KMS-11 (cell line): Measurements from ENCODE around the gene NIN.

Experiments
- H2AFZ ChIP-seq: fragments of 200-600 bp; sonication (generic); 2 replicates; pipeline ENCODE4 v1.6.1; 2016; ENCODE audit warnings: antibody characterized with exemption, mixed run types, low read depth
- H3K27ac ChIP-seq: fragments of 200-600 bp; sonication (generic); 2 replicates; pipeline ENCODE4 v1.6.1; 2016; ENCODE audit warnings: mild to moderate bottlenecking, mixed run types
- H3K27me3 ChIP-seq: fragments of 200-600 bp; sonication (generic); 2 replicates; pipeline ENCODE4 v1.6.1; 2017; ENCODE audit warnings: mild to moderate bottlenecking, low read depth, mixed run types, moderate library complexity; ENCODE audit not compliant: insufficient read depth
- H3K36me3 ChIP-seq: fragments of 200-600 bp; sonication (generic); 2 replicates; pipeline ENCODE4 v1.6.1; 2017; ENCODE audit warnings: mild to moderate bottlenecking, mixed run types; ENCODE audit not compliant: insufficient read depth
- H3K4me1 ChIP-seq: fragments of 200-600 bp; sonication (generic); 2 replicates; pipeline ENCODE4 v1.6.1; 2016; ENCODE audit warnings: mild to moderate bottlenecking, low read depth, mixed run types; ENCODE audit not compliant: poor library complexity, severe bottlenecking
- H3K4me2 ChIP-seq: fragments of 200-600 bp; sonication (generic); 2 replicates; pipeline ENCODE4 v1.7.0; 2016; ENCODE audit warnings: mild to moderate bottlenecking, mixed run types
- H3K4me3 ChIP-seq: fragments of 200-600 bp; sonication (generic); IDR thresholded peaks from 2 replicates; pipeline ENCODE4 v1.6.1; 2017; ENCODE audit warnings: low read depth, low read length, mixed read lengths; ENCODE audit not compliant: insufficient read depth
- H3K79me2 ChIP-seq: fragments of 200-600 bp; sonication (generic); 2 replicates; pipeline ENCODE4 v1.6.1; 2016; ENCODE audit warnings: low read depth, mixed run types; ENCODE audit not compliant: insufficient read depth
- H3K9ac ChIP-seq: fragments of 200-600 bp; sonication (generic); 2 replicates; pipeline ENCODE4 v1.6.1; 2016; ENCODE audit warnings: mild to moderate bottlenecking, mixed run types
- H4K20me1 ChIP-seq: fragments of 200-600 bp; sonication (generic); 2 replicates; pipeline ENCODE4 v1.6.1; 2016; ENCODE audit warnings: mild to moderate bottlenecking, mixed run types; ENCODE audit not compliant: insufficient read depth
- CTCF ChIP-seq: fragments of 200-600 bp; sonication (generic); conservative IDR thresholded peaks from 2 replicates; pipeline ENCODE4 v1.6.1; 2017; ENCODE audit warnings: low read depth, mild to moderate bottlenecking, antibody characterized with exemption, low read length, moderate library complexity, mixed read lengths

The NIN gene

GRCh38 chr14:50846226-50846880 is 15.4 kb upstream of the NIN start:
- H3K4me2 ChIP-seq = no peak overlapping the region
- H3K36me3 ChIP-seq = no peaks in the 10 kb centered on the region
- H3K9ac ChIP-seq = no peak overlapping the region
- no peak overlapping the region for H3K4me3 ChIP-seq
- H3K79me2 ChIP-seq = no peaks in the 10 kb centered on the region
- TF ChIP-seq CTCF = no peak
- no peaks in the 10 kb centered on the region for H3K4me1 ChIP-seq
- H3K27ac ChIP-seq = no peak overlapping the region
- no peaks in the 10 kb centered on the region for H3K27me3 ChIP-seq
- no peak overlapping the region for H2AFZ ChIP-seq
- H4K20me1 ChIP-seq = no peaks in the 10 kb centered on the region

GRCh38 chr14:50845166-50845565 is 14.2 kb upstream of the NIN start:
- Histone ChIP-seq H3K27me3 (no peaks in the 10 kb centered on the region), H3K9ac (no peak overlapping the region), H3K36me3 (no peaks in the 10 kb centered on the region), H3K4me2 (no peak overlapping the region), H4K20me1 (no peaks in the 10 kb centered on the region), H2AFZ (no peak overlapping the region), H3K79me2 (no peaks in the 10 kb centered on the region), H3K4me1 (no peaks in the 10 kb centered on the region), H3K27ac (no peak overlapping the region), H3K4me3 (no peak overlapping the region)
- no peak for TF ChIP-seq CTCF

GRCh38 chr14:50844391-50844790 is 13.4 kb upstream of the NIN start:
- Histone ChIP-seq H3K9ac (no peak overlapping the region), H3K4me3 (no peak overlapping the region), H3K36me3 (no peaks in the 10 kb centered on the region), H2AFZ (no peak overlapping the region), H3K4me2 (no peak overlapping the region), H4K20me1 (no peaks in the 10 kb centered on the region), H3K27ac (no peak overlapping the region), H3K4me1 (no peaks in the 10 kb centered on the region), H3K79me2 (no peaks in the 10 kb centered on the region), H3K27me3 (no peaks in the 10 kb centered on the region)
- TF ChIP-seq CTCF = no peak

GRCh38 chr14:50839691-50840090 is 8.7 kb upstream of the NIN start:
- no peaks in the 10 kb centered on the region for H3K27me3 ChIP-seq
- H3K4me2 ChIP-seq = no peak overlapping the region
- no peak overlapping the region for H3K27ac ChIP-seq
- peaks cover 8% of the 10 kb centered on the region for H3K4me1 ChIP-seq
- TF ChIP-seq CTCF = no peak
- no peaks in the 10 kb centered on the region for H3K36me3 ChIP-seq
- no peak overlapping the region for H2AFZ ChIP-seq
- no peak overlapping the region for H3K4me3 ChIP-seq
- no peak overlapping the region for H3K9ac ChIP-seq
- no peaks in the 10 kb centered on the region for H4K20me1 ChIP-seq
- no peaks in the 10 kb centered on the region for H3K79me2 ChIP-seq
